Measurements from ENCODE around the gene MRPL37.
A peak's percentile ranks its signal among the peaks of the same experiment; 100 is the strongest.

Gene MRPL37

DNA sequence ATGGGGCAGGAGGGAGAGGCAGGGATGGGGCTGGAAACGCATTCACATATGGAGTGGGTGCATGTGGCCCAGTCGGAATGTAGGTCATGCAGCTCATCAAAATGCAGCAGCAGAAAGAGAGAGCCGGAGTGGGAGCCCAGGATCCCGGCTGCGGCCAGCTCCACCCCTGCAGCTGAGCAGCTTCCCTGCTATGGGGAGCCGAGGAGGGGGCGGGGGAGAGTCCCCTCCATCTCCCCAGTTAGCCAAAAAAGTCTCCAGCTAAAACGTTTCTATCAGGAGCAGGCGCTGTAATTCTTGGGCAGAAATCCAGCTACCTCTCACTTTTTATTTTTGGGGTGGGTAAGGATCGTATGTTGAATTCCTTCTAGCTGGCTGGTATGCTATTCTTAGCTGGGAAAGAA is 39.7 kb downstream of the MRPL37 start:
- DNase-seq = peak in 34 of 56 donors; percentile 5 to 68 (median 30)

DNA sequence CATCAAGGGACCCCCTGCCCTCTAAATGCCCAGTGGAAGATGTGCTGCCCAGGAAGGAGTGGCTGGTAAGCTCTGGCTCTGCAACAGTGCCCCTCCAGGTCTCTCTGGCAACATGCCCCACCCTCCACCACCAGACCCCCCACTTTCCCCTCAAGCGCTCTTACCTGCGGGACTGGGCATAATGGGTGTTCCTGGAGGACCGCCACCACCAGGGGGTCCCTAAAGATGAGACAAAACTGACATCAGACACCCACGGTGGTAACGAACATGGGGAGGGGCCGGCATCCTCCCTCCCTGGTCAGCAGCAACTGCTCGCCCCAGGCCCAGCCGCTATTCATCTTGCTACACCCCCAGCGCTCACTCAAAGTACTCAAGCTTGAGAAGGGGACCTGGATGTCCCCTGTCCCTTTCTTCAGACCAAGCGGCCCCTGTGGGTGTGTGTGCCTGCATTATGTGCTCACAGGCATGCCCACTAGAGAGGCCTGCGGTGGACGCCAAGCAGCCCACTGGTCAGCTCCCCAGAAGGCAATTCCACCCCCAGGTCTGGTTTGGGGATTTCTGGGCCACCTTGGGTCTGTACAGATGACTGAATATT is 40.9 kb downstream of the MRPL37 start:
- no peak for DNase-seq

DNA sequence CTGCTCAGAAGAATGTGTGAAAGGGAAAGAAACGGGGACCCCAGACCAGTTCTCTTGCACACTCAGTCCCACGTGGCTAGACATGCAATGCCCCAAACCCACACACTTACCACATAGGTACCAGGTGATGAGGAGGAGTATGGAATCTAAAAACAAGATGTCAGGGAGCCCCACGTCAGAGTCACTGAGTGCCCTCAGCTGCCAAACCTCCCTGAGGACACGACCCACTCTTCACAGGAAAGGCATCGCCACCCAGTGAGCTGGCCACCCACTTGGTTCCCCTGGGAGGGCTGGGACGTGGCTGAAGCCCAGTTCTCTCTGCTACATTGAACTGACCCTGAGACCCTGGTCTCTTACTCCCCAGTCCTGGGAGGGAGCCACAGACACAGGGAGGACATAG is 41.4 kb downstream of the MRPL37 start:
- no peak for DNase-seq

DNA sequence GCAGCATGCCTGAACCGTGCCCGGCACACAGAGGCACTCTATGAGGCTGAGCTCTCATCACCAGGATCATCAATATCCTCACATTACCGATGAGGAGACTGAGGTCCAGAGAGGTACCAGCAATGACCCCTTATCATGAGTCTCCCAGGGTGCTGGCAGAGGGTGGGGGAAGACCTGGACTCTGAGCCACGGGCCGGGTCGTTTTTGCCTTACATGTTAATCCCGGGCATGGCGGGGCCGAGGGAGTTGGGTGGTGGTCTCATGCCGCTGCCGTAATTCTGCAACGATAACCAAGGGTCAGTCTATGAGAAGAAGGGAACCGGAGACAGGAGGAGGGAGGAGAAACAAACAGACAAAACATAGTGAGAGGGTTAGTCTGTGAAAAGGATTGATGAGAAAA is 43.1 kb downstream of the MRPL37 start:
- no peak for DNase-seq

DNA sequence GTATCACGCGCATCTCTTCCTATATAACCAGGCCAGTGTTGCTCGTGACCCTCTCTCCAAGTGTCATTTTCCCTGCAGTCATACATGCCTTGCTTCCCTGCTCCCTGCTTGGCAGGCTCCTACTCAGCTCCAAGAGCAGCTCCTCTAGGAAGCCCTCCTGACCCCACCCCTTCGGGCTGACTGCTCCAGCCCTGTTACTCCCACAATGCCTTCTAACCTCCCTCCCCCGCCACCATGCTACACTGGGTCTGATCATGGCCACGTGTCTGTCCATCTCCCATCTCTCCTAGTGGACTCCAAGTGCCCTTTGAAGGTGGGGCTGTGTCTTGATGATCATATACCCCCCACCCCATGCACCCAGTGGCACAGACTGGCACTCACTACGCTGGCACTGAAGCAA is 44.7 kb downstream of the MRPL37 start:
- no peak for DNase-seq

DNA sequence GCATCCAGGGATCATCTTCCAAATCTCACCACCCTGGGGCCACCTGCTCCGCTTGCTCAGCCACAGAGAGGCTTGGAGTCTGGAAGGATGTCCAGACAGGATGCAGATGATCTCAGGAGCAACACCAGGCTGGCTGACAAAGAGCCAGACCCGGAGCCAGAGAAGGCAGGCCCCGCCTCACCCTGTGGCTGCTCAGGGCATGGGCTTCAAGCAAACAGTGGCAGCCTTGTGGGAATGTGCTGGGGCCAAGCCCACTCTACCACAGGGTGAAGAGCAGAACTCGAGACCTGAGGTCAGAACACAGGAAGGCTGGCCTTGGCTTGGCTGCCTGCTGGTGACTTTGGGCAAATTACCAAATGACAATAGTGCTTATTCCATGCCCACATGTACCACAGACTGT is 45.5 kb downstream of the MRPL37 start:
- DNase-seq = no peak

DNA sequence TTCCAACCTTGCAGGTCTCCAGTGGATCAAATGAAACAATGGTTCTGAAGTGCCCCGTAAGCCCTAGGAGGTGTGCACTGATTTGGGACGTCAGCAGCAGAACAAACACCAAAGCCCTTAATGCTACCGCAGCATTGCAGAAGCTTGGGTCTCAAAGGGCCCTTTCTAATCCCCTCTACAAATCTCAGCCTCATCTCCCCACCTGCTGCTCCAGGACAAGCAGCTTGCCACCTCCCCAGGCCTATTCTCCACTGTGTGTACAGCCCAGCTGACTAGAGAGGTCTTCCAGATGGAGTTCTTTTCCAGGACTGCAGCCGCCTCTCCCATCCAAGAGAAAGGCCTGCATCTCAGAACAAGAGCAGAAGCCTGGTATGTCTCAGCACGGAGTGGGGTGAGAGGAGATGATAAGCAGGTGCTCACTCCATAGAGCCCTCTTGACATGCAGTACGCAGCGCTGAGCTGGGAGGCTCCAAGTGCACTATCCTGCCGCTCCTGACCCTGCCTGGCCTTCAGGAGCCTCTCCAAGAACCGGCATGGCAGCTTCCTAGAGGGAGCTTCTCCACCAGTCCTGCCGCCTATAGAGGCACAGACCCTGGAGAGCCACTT is 46.3 kb downstream of the MRPL37 start:
- no peak for DNase-seq

DNA sequence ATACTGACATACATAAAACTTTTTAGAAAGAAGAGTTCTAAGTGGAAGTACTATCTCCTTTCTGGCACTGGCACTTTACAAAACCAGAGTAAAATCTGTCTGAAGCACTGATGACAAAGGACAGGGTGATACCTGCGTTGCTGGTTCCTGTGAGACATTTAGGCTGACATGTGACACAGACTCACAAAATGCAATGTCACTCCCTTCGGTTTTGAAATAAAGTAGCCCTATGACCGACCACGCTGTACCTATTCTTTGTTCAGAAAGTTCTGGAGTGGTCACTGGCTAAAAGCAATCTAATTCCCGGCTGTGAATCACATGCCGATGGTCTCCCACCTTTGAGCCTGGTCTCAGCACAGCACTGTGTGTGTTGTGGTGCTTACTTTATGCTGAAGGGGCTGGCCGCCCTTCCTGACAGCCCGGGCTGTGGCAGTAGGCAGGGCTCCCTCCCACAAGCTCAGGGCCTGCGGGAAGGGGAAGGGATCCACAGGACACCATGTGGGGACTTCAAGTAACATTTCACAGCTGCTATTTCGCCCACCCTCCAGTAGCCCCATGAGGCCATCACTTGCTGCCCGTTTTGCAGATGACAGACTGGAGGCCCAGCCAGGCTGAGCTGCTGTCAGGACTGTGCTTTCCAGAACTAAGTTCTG is 48.0 kb downstream of the MRPL37 start:
- no peak for DNase-seq

DNA sequence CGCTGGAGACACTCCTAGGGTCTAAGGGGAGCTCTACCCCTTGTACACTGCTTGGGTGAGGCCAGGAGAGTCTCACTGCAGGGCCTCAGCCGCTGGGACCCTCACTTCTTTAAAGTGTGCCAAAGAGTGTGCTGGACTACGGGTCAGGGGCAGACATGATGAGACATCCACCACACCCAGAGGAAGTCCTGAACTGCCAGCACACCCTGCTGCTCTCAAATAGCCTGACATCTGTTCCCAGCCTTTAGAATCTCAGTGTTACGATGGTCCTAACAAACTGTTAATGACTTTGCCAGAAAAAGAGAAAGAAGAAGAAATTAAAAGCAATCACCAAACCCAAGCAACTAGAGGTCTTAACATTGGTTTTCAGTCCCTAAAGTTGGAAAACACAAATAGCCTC is 49.0 kb downstream of the MRPL37 start:
- DNase-seq = no peak

DNA sequence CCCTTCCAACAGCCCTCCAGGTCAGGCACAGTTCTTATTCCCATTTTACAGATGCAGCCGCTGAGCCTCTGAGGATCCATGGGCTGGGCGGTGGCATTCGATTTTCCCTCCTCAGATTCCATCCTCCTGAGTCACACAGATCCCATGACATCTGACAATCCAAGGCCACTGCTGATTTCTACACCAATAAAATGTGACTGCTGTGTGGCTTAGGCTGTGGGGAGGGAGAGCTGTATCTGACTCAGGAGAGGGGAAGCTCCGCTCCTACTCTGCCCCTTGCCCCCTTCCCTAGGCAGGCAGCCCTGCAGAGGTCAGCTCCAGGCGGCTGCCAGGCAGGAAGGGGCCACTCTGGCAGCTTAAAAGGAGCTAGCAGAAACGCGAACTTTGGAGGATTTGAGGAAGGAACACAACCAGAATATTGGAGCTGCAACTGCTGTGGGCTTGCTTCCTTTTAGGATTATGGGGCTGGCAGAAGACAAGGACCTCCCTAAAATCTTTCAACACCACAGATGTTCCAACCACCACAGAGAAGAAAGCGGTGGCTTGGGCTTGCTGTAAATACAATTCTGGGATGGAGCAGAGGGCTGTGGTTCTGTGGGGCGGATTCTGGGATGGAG is 50.0 kb downstream of the MRPL37 start:
- no peak for DNase-seq

DNA sequence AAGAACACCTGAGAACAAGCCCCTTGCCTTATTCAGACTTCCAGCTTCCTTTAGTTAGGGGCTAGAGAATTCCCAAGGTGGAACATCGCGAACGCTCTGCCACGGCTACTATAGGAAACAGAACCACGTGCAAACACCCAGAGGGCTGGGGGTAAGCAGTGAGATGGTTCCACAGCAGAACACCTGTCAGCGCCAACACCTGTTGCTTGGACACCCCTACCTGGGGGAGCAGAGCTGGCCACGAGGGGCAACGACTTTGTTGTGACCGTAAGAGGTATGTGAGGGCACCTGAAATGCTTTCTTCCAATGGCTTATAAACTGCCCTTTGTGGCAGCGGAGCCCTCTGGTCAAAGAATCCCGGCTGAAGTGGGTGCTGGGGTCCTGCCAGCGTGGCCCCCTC is 50.7 kb downstream of the MRPL37 start:
- no peak for DNase-seq

DNA sequence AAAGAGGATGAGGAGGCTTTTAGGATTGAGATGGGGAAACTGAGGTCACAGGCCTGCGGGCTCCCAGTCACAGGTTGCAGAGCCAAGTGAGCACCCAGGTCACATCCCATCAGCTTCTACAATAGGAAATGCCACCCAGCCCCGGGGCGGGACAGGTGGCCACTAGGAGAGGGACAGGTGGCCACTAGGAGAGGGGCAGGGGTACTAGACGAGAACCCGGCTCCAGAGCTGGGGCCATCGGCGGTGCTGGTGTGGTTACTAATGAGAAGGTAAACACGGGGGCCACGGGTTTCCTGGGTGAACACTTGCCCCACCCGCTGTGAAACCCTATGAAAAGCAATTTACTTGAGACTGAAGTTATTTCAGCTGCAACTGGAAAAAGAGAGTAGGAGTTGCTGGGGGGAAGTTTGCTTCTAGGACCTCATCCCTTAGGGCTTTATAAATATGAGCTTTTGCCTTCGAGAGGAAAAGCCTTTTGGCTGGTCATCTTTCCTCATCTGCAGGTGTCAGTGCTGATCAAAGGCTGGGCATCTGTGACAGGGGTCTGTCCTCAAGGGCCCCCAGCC is 52.5 kb downstream of the MRPL37 start:
- no peak for DNase-seq

DNA sequence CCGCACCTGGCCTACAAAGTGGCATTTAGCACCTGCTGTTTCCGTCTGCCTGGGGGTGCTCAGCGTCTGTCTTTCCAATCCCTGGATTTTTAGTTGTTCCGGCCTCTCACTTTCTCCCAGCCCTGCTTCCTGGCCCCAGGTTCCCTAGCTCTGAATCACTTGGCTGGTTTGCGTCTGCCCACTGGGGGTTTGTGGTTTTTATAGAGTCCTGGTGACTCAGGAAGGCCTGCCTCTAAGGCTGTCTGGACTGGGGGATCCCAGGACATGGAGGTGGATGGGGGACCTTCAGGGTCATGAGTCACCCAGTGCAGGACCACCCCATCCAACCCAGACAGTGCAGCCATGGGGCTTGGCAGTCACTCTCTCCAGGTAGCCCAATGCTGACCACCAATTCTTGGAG is 53.5 kb downstream of the MRPL37 start:
- DNase-seq = no peak

DNA sequence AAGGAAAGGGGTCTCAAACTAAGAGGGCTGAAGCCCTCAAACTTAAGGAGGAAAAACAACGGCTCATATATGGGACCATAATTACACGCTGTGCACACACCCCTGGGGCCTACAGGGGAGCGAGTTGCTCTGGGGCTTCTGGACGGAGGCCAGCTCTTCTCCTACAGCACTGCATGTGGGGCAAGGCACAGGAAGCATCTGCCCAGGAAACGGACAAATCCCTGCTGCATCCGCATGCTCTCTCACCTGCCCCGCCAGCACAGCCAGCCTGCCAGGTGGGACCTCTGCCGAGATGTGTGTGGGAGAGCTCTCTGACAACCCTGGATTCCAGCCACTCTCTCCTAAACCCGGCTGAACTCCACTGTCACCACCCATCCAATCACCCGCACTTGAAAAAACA is 54.1 kb downstream of the MRPL37 start:
- no peak for DNase-seq

DNA sequence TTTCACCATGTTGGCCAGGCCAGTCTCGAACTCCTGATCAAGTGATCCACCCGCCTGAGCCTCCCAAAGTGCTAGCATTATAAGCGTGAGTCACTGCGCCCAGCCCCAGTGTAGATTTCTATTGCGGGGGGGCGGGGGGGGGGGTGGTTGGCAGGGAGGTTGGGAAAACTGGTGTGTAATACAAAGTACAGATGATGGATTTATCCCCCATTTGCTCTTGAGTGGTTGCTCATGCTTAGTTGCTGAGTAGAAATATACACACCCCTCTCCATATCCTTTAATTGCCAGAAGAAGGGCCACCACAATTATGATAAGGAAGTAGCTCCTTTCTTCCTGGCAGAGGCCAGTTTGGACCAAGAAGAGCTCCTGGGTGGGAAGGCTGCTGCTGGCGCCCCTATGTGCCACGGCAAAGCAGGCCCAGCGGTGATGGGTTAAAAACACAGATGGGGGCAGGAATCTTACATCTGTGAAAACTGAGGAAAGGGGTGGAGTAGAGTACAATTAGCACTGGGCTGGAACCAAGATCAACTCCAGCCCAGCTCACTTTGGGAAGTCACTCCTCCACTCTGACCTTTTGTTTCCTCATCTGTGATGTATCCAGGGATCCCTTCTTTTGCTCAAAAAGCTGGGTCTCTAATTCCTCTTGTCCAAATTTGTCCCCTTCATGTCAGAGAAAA is 55.2 kb downstream of the MRPL37 start:
- DNase-seq = peak in 2 of 56 donors; percentile 16 to 24

DNA sequence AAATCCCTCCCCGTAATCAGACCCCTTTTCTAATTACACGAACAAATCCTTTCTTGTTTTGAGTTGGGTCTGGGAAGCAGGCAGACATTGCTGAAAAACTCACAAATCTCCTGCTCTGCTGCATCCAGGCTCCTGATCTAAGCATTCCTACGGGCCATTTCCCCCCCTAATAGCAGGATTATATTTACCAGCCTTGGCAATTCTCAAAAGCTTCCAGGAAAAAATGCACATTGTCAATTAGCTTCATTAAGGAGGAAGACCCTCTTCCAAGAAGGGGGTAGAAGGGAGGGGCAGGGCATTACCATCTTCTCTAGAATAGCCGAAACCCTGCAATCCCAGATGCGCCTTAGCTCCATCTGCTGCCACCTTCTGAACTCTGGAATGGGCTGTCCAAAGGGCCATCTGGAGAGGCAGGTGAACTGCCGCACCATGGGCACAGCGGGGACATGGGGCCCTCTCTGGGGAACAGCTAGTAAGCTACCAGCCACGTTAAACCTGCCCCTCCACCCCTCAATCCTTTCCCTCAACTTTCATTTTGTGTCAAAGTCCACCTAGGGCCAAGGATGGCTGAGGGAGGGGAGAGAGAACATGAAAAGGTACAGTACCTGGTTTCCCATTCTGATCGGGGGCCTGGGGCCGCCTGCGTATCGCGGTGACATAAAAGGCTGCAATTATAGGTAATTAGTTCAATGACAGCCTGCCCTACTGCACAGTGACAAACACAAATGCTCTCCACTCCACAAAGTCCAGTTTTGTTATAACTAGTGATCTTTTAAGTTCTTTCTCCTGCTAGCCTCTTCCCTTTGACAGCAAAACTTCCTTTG is 56.8 kb downstream of the MRPL37 start:
- no peak for DNase-seq

DNA sequence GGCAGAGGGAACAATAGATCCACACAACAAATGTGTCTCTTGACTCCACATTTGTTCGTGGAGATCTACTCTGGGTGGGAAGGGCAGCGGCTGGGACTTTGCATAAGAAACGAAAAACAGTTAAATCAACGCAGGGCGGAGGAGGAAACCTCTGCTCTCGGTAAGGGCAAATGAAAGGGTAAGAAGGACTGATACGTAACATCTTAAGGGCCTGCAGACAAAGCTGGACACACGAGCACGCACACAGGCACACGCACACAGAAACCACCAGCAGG is 57.3 kb downstream of the MRPL37 start:
- DNase-seq = no peak

DNA sequence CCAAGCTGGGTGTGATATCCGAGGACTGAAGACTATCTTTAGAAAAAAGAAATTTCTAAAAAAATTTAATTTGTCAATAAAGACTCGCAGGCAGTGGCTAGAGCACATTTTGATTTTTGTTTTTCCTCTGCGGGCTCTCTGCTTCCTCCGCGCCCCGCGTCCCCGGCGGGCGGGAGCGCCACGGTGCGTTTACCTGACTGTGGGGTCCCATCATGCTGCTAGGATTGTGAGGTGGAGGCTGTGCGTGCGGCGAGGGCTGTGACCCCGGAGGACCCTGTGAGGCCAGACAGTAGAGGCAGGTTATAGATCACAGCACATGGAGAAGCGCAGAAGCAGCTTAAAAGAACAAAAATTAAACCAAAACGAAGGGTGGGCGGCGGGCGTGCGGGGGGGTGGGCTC is 57.9 kb downstream of the MRPL37 start:
- DNase-seq = no peak

DNA sequence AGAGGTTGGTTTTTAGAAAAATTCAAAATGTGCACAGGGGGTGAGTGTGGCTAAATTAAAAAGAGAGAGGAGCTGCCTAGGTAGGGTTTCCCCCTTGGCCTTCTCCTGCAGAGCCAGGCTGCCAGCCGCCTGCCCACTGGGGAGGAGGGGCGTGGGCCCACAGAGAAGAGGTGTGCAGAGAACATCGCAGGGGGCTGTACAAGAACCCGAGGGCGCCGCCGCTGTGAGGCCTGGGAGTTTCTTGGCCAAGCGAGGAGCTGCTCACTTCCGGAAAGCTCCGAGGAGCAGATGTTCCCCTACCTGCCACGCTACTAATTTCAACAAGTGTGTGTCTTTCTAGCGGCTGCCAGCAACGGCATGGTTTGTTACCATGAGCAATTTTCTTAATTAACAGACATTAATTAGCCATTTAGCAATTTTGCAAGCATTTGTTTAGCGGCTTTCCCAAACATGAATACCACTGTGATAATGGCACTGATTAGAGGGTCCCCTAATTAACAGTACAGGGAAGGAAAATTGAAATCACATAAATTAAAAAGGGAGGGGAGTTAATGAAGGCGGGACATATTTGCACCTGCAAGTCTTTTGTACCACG is 59.7 kb downstream of the MRPL37 start:
- DNase-seq = no peak

DNA sequence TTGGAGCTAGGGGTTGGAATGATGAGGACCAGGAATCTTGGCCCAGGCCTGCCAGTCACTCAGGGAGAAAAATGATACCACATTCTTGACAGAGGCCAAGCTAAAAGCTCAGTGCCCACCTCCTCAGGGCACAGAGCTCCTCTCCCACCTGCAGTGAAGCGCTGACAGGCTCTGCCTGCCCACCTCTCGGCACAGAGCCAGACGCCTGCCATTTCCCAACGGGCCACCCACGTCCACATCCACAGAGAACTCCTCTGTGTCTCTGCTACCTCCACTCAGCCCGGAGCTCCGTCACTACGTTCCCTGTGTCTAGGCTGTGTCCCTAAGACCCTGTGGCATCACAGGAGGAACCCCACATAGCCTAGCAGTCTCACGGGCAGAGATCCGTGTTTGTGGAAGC is 60.8 kb downstream of the MRPL37 start:
- DNase-seq = peak in 22 of 56 donors; percentile 3 to 66 (median 29)

DNA sequence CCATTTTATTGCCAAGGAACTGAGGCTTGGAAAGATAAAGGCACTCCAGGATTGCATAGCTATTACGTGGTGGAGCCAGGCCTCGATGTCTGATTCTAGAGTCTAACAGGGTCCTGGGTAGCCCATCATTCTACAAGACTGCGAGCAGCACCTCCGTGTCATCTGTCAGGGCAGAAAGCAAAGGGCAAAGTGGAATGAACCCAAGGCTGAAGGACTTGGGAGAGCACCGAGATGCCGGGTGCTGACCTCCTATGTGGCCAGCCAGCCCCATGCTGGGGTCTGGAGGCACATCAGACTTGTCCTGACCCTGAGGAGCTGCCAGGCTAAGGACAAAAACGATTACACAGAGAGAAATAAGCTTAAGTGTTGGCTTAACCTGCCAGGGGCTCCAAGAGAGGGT is 62.3 kb downstream of the MRPL37 start:
- no peak for DNase-seq

Measured in nucleus accumbens (tissue), 56 donors.